GM12878 (cell line): Measurements from ENCODE around the gene LRRC75A. TPM values are rescaled to one million over a fixed set of nuclear protein-coding genes. Genes with fewer than 3 reads are reported as not detected.

Experiments used
- ATAC-seq: fragments of 200-7000 bp; cut with Tn5 transposase; 3 replicates; pipeline ENCODE4 v1.9.1; 2020; ENCODE audit warnings: mild to moderate bottlenecking, moderate library complexity
- BruUV-seq: library from RNA; stranded (reverse); fragments of 400-500 nt; replicated peaks from 2 replicates; lab custom pipeline; 2021; lab: Mats Ljungman, UMichigan
- CTCF ChIA-PET: fragments of 300-600 bp; sonication (Branson Sonifier 250); formaldehyde crosslinking; extraction: SDS; loops from one replicate; lab custom pipeline; 2021; ENCODE audit warnings: inconsistent platforms; lab: Yijun Ruan, JAX
- POLR2A ChIA-PET: fragments of 350-600 bp; formaldehyde crosslinking; extraction: SDS; loops from one replicate; lab custom pipeline; 2021; ENCODE audit warnings: inconsistent platforms; lab: Charles Lee
- RAD21 ChIA-PET: fragments of 300-600 bp; sonication (Branson Sonifier 250); formaldehyde crosslinking; loops from one replicate; lab custom pipeline; 2023; ENCODE audit warnings: antibody characterized with exemption; ENCODE audit not compliant: unreplicated experiment; lab: Charles Lee
- SMC1A ChIA-PET: fragments of 300-600 bp; sonication (Branson Sonifier 250); formaldehyde crosslinking; loops from one replicate; lab custom pipeline; 2023; ENCODE audit not compliant: unreplicated experiment, uncharacterized antibody; lab: Charles Lee
- DNase-seq: peaks from one replicate; pipeline ENCODE4 v3.0.0-alpha.2; 2011; ENCODE audit warnings: low read depth, low spot score
- FAIRE-seq: peaks from 3 replicates; lab custom pipeline; 2011; peaks lifted over from hg19 to GRCh38; lab: Jason Lieb, UNC
- H2AFZ ChIP-seq: 2 replicates; pipeline ENCODE4 v1.6.0; 2011; ENCODE audit warnings: low read depth, low read length, control low read depth; ENCODE audit not compliant: control insufficient read depth
- H3K27ac ChIP-seq: 2 replicates; pipeline ENCODE4 v1.5.1; 2011; ENCODE audit warnings: control low read depth; ENCODE audit not compliant: control insufficient read depth, insufficient read depth
- H3K27me3 ChIP-seq, 2 experiments: replicated peaks in 1 of 2; 2 replicates each; pipeline versions ENCODE4 v1.6.0 to v1.6.1; 2011; ENCODE audit warnings: low read length in 1 of 2; ENCODE audit not compliant: control insufficient read depth in 2 of 2, insufficient read depth in 2 of 2
- H3K36me3 ChIP-seq, 2 experiments: 2 replicates each; pipeline ENCODE4 v1.5.1; 2011; ENCODE audit warnings: low read length in 1 of 2; ENCODE audit not compliant: control insufficient read depth in 2 of 2, insufficient read depth in 2 of 2
- H3K4me1 ChIP-seq: 2 replicates; pipeline ENCODE4 v1.6.1; 2011; ENCODE audit warnings: mild to moderate bottlenecking, low read length, moderate library complexity, mixed read lengths; ENCODE audit not compliant: control insufficient read depth, insufficient read depth
- H3K4me2 ChIP-seq: 2 replicates; pipeline ENCODE4 v1.6.0; 2011; ENCODE audit warnings: control low read depth; ENCODE audit not compliant: control insufficient read depth, insufficient read depth
- H3K4me3 ChIP-seq: fragments of 200-600 bp; sonication (generic); 2 replicates; pipeline ENCODE4 v1.5.1; 2016
- H3K79me2 ChIP-seq: 2 replicates; pipeline ENCODE4 v1.6.0; 2011; ENCODE audit warnings: low read length; ENCODE audit not compliant: control insufficient read depth, insufficient read depth
- H3K9ac ChIP-seq: 2 replicates; pipeline ENCODE4 v1.8.0; 2011; ENCODE audit warnings: low read length, control low read depth, mixed read lengths; ENCODE audit not compliant: control insufficient read depth, insufficient read depth
- H3K9me3 ChIP-seq: replicated peaks from 3 replicates; pipeline ENCODE4 v1.5.1; 2011; ENCODE audit warnings: mild to moderate bottlenecking, low read length; ENCODE audit not compliant: control insufficient read depth, insufficient read depth
- H4K20me1 ChIP-seq: 2 replicates; pipeline ENCODE4 v1.6.0; 2011; ENCODE audit not compliant: control insufficient read depth, insufficient read depth
- CBX3 ChIP-seq: fragments of 200-600 bp; sonication (generic); IDR thresholded peaks from 2 replicates; pipeline ENCODE4 v1.6.1; 2016; ENCODE audit warnings: low read depth, borderline replicate concordance
- CBX5 ChIP-seq: sonication (generic); IDR thresholded peaks from 2 replicates; pipeline ENCODE4 v1.6.1; 2016; ENCODE audit warnings: low read depth, moderate library complexity, mild to moderate bottlenecking, inconsistent platforms
- CREM ChIP-seq: IDR thresholded peaks from 2 replicates; pipeline ENCODE4 v1.6.1; 2014; ENCODE audit warnings: antibody characterized with exemption, low read depth
- GATAD2B ChIP-seq: fragments of 450-650 bp; conservative IDR thresholded peaks from 2 replicates; pipeline ENCODE4 v1.6.1; 2017; ENCODE audit warnings: low read depth, mild to moderate bottlenecking, moderate library complexity
- HDGF ChIP-seq: fragments of 450-650 bp; IDR thresholded peaks from 2 replicates; pipeline ENCODE4 v1.6.1; 2016; ENCODE audit warnings: antibody characterized with exemption
- IKZF2 ChIP-seq, 2 experiments: fragments of 450-650 bp; IDR thresholded peaks; 2 replicates each; pipeline ENCODE4 v1.6.1; 2017; ENCODE audit warnings: mild to moderate bottlenecking in 2 of 2, moderate library complexity in 2 of 2
- IRF4 ChIP-seq: IDR thresholded peaks from 2 replicates; pipeline ENCODE4 v1.6.1; 2011; ENCODE audit warnings: low read depth, low read length
- MAX ChIP-seq: IDR thresholded peaks from 2 replicates; pipeline ENCODE4 v1.6.1; 2012; ENCODE audit warnings: low read depth, low read length, improper control_type of control experiment
- RAD21 ChIP-seq: IDR thresholded peaks from 2 replicates; pipeline ENCODE4 v1.6.1; 2011; ENCODE audit warnings: mild to moderate bottlenecking, low read depth, low read length, moderate library complexity; ENCODE audit not compliant: insufficient read depth
- RB1 ChIP-seq: fragments of 450-650 bp; formaldehyde crosslinking; IDR thresholded peaks from 2 replicates; pipeline ENCODE4 v1.6.1; 2017; ENCODE audit warnings: mild to moderate bottlenecking, borderline replicate concordance
- RFX5 ChIP-seq: IDR thresholded peaks from 2 replicates; pipeline ENCODE4 v1.6.1; 2011; ENCODE audit warnings: low read depth, low read length, improper control_type of control experiment
- WRNIP1 ChIP-seq: IDR thresholded peaks from 2 replicates; pipeline ENCODE4 v1.6.1; 2011; ENCODE audit warnings: low read depth, low read length, improper control_type of control experiment, borderline replicate concordance
- YY1 ChIP-seq: IDR thresholded peaks from 2 replicates; pipeline ENCODE4 v1.6.1; 2011; ENCODE audit warnings: low read depth, mild to moderate bottlenecking, low read length
- ZNF622 ChIP-seq: fragments of 450-650 bp; IDR thresholded peaks from 2 replicates; pipeline ENCODE4 v1.6.1; 2017; ENCODE audit warnings: mild to moderate bottlenecking, inconsistent platforms
- WGBS: methylation state at CpG from one replicate; pipeline ENCODE4 v1.1.6; 2016; ENCODE audit warnings: low lambda C conversion rate; ENCODE audit not compliant: insufficient replicate concordance, insufficient coverage; ENCODE audit errors: missing lambda C conversion rate; 5-methylcytosine and 5-hydroxymethylcytosine counted together
- in situ Hi-C: fragments of 300-500 bp; cut with MboI; formaldehyde crosslinking; loops from 9 replicates; pipeline ENCODE4 v1.14.3; 2018; ENCODE audit warnings: mixed read lengths
- intact Hi-C: fragments of 100-400 bp; cut with micrococcal nuclease; formaldehyde crosslinking; loops from one replicate; pipeline ENCODE4 v1.14.2; 2022; ENCODE audit not compliant: unreplicated experiment
- polyA plus RNA-seq, 11 experiments: library from polyadenylated mRNA; depleted of rRNA in 4 of 11; unstranded in 6 of 11; stranded (reverse) in 5 of 11; fragments of >200 nt; fragmentation: Nextera tagmentation in 4 of 11; fragmentation: Illumina TruSeq in 1 of 11; extraction: Ambion mirVana in 4 of 11; extraction: Trizol in 1 of 11; gene quantifications; 1 replicate in 1 of 11; 2 replicates in 10 of 11; pipeline versions ENCODE4 v1.2.1 to v1.2.3, GENCODE V29; 2011 to 2016; ENCODE audit warnings: inconsistent platforms in 2 of 11, missing spikeins in 2 of 11, low read depth in 1 of 11
- total RNA-seq, 4 experiments: library from RNA; depleted of rRNA in 3 of 4; stranded (reverse); fragments of >200 nt in 3 of 4; fragmentation: Illumina TruSeq in 1 of 4; extraction: Trizol in 1 of 4; gene quantifications; 2 replicates each; pipeline versions ENCODE4 v1.2.1 to v1.2.3, GENCODE V29; 2013 to 2021
- TF ChIP-seq, protein P1 (sequence below): fragments of 450-650 bp; IDR thresholded peaks from 2 replicates; pipeline ENCODE4 v1.6.1; 2017; ENCODE audit warnings: mild to moderate bottlenecking

The LRRC75A gene
- total and polyA plus RNA-seq, 10 of the 15 experiments (the other 5 are each of a cell fraction or from before 2014, with no cell fraction given) = 0.01 to 1.3 (median 0.09) TPM; not detected in 2

DNA sequence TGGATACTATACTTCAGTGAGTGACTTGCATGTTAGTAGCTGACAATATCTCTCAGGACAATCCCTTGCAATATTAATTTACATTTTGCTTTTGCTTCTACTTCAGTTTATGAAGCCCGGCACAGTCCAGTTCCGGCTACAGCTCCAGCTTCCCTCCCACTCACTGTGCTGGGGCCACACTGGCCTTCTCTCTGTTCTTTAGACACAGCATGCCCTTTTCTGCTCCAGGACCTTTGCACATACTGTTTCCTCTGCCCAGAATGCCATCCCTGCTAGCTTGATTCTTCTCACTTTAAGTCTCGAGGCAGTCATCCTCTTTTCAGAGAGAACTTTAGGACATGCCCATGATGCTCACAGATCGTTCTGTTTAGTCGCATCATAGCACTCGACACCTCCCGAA, 25.5 kb upstream of the LRRC75A start (continued):
- TF ChIP-seq, protein P1, sequence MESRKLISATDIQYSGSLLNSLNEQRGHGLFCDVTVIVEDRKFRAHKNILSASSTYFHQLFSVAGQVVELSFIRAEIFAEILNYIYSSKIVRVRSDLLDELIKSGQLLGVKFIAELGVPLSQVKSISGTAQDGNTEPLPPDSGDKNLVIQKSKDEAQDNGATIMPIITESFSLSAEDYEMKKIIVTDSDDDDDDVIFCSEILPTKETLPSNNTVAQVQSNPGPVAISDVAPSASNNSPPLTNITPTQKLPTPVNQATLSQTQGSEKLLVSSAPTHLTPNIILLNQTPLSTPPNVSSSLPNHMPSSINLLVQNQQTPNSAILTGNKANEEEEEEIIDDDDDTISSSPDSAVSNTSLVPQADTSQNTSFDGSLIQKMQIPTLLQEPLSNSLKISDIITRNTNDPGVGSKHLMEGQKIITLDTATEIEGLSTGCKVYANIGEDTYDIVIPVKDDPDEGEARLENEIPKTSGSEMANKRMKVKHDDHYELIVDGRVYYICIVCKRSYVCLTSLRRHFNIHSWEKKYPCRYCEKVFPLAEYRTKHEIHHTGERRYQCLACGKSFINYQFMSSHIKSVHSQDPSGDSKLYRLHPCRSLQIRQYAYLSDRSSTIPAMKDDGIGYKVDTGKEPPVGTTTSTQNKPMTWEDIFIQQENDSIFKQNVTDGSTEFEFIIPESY = no peak
- TF ChIP-seq RB1 = no peak
- TF ChIP-seq ZNF622 = no peak
- TF ChIP-seq IRF4 = no peak
- TF ChIP-seq IKZF2 (IDR thresholded peaks at IDR 0.05) = no peak
- TF ChIP-seq RFX5 = no peak
- no peak for TF ChIP-seq RAD21
- TF ChIP-seq CREM = no peak
- TF ChIP-seq CBX5 = no peak

DNA sequence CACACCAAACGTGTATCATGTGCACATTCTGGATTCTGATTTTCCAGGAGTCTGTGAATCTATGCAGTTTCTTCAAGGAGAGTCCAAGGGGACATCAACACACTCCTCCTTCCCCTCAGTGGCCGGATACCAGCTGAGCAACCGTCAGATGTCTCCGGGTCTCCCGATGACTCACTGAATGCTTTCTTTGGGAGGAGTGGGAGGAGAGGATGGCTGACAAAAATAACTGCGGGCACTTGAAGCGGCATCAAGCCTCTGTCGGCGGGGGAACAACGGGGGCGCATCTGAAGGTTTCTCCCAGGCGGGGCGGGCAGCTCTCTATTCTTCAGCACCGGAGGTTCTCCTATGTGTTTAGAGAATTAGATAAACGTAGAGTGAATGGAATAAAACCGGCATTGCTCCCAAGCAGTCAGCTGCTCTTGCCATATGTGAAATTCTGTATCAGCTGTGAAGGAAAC, 24.6 kb upstream of the LRRC75A start:
- intact Hi-C loops = no loop called here
- ChIA-PET POLR2A (interaction anchor here (0.5 kb wide), 1 partner anchor 186 kb away, joined by 3 read pairs; no protein-coding TSS in a partner anchor), CTCF (interaction anchor here (7.6 to 8.0 kb wide), 2 partner anchors 64 to 152 kb away, joined by 81 to 152 read pairs; no protein-coding TSS in a partner anchor), RAD21 (no interaction called here), SMC1A (interaction anchor here (1.2 to 7.1 kb wide), 2 partner anchors 21 to 152 kb away, joined by 3 to 103 read pairs; no protein-coding TSS in a partner anchor)
- no peaks in the 10 kb centered on the region for H3K27me3 ChIP-seq
- H3K36me3 ChIP-seq = no peaks in the 10 kb centered on the region
- H2AFZ ChIP-seq = no peak overlapping the region
- H3K4me3 ChIP-seq = no peak overlapping the region
- no peaks in the 10 kb centered on the region for H3K9me3 ChIP-seq
- WGBS = 6% methylated on average over 16 of the region's 16 CpGs
- in situ Hi-C loops = no loop called here
- no TSS peak for BruUV-seq
- H3K27ac ChIP-seq = no peak overlapping the region
- no peak overlapping the region for H3K9ac ChIP-seq
- TF ChIP-seq CBX3 (no peak), HDGF (no peak), YY1 (no peak), CREM (no peak), MAX (no peak), WRNIP1 (no peak), GATAD2B (no peak), RAD21 (no peak)
- H3K4me1 ChIP-seq = peaks cover 5% of the 10 kb centered on the region; the same call in 1 of the 2 replicates
- H4K20me1 ChIP-seq = no peaks in the 10 kb centered on the region
- H3K4me2 ChIP-seq = no peak overlapping the region
- no peaks in the 10 kb centered on the region for H3K79me2 ChIP-seq
- FAIRE-seq = no peak
- DNase-seq = no peak
- ATAC-seq = no peak
